ENCODE results near the gene CBLL1.

CBLL1 gene

DNA sequence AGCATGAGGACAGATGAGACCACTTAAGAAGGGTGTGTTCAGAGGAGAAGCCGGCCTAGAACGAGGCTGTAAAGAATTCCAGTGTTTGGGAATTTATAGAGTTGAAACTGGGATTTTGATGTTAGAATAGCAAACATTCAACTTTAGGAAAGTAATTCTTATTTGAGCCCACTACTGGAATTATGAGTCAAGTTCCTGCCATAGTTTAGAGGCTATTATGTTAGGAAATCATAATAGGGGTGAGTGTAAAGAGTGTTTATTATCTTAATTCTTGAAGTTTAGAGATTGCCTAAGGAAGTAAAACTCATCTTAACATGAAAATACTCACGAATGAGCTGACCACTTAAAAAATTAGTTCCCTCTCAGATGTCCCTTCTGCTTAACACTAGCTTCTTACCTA is 2.1 kb downstream of the CBLL1 start:
- no peak for DNase-seq

DNA sequence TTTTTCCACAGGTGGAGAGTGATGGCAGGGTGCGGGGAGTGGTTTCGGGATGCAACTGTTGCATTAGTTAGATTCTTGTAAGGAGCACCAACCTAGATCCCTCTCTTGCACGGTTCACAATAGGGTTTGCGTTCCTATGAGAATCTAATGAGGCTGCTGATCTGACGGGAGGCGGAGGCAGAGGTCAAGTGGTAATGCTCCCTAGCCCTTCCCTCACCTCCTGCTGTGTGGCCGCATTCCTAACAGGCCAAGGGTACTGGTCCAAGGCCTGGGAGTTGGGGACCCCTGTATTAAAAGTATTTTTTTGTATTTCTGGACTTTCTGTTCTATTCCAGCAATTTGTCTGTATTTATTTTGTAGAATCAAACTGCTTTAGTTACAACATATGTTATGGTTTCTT is 7.2 kb downstream of the CBLL1 start:
- no peak for DNase-seq

DNA sequence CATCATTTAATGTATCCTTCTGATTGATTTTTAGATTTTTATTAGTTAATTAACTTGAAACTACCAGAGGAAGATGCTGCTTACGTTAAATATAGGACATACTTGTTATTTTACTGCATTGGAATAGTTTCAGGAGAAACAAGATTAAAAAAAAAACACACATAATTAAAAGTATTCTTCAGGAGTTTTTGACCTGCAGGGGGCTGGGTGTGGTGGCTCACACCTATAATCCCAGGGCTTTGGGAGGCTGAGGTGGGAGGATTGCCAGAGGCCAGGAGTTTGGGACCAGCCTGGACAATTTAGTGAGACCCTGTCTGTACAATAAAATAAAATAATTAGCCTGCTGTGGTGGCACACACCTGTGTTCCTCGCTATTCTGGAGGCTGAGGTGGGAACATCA is 10.7 kb downstream of the CBLL1 start:
- DNase-seq = no peak

DNA sequence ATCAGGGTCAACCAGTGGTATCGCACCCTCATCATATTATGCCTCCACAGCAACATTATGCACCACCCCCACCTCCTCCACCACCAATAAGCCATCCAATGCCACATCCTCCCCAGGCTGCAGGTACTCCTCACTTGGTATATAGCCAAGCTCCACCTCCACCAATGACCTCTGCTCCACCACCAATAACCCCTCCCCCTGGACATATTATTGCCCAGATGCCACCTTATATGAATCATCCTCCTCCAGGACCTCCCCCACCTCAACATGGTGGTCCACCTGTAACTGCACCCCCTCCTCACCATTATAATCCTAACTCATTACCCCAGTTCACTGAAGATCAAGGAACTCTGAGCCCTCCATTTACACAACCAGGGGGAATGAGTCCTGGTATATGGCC is 14.7 kb downstream of the CBLL1 start:
- no peak for DNase-seq

DNA sequence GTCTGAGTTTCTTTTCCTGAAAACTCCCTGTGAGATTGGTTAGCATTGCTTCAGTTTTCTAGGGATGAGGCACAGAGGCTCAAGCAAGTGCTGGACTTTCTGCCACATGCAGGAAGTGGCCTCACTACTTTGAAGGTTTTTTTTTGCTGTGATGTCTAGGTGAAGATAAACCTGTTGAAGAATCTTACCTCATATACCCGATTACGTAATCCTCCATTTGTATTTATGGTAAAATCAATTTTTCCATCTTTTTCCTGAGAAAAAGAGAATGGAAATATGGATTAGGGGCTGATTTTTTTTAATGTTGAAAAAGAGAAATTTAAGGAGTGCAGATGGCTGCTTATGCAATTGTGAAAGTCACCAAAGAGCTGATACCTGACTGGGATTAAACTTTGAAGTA is 23.4 kb downstream of the CBLL1 start:
- no peak for DNase-seq

DNA sequence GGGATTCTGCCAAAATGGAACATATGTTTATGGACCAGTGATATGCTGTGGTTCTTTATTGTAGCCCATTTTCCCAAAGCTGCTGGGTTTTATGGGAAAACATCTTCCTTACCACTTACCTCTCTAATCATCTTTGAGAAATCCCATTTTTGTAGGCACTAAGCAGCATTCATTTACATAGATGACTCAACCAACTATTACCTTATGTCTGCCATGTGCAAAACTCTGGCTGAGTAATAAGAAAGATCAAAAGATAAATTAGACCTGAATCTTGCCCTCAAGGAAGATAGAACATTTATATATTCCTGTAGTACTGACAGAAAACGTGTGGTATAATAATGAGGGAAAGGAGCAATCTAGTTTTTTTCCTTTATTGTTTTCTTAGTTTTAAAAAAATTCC is 24.3 kb downstream of the CBLL1 start:
- no peak for DNase-seq

DNA sequence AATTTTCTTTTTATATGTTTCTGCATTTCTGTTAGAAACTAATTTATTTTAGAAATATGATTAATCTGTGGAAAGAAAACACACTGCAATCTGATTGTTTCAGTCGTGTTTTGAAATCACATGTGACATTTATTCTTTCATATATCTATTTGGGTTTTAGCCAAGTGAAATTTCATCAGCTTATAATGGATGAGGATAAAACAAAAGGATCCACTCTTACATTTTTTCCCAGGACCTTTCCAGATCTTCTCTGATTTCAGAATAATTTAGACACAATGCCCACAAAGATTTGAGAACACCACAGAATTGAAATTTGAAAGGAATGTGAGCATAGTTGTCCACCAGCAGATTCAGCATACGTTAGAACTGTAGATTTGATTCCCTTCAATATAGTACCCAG is 29.1 kb downstream of the CBLL1 start:
- no peak for DNase-seq

DNA sequence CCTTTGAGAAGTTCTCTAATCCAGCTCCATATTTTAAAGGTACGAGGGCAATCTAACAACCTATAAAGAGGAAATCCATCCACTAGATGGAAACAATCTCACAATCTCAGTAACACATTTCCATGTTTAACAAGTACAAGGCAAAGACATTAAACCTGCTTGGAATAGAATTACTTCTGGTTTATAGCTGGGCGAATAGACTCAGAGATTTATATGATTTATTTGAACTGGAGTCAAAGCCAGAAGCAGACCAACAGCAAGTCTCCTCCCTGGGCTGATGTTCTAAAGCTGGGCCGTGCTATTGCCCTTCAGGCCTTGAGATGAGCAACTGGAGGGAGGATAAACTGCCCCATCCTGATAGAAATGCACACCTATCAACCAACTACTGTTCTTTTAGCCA is 33.8 kb downstream of the CBLL1 start:
- no peak for DNase-seq

DNA sequence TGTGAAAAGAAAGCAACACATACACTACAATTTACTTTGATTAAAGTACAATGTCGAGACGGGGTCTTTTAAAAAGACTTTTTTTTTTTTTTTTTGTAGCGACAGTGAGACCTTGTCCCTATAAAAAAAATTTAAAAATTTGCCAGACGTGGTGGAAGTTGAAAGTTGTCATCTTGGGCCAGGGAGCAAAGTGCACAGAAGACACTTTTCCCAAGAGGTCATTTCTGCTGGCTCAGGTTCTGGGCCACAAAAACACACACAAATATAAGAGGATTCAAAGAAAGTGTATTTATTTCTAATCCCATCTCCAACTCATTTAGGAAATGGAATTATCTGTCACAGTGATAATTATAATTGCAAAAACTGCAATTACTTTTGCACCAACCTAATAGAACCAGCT is 34.3 kb downstream of the CBLL1 start:
- DNase-seq = no peak

DNA sequence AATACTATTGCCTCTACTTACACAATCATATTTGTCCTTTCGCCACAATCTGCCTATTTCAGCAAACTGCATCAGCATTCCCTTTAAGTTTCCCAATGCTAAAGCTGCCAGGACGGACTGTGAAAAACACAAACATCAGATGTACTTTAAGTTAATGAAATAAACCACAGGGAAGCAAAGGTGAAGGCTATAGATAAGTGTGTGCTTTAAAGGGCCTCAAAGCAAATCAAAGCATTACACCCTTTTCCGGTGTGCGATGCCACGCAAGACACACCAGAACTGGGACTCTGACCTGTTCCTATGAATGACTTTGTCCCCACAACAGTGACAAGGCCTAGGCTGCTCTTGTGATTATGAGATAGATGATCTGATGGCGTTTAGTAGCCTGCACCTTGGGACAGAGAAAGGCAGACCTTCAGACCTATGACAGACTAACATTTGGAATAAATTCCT is 35.7 kb downstream of the CBLL1 start:
- no peak for DNase-seq

DNA sequence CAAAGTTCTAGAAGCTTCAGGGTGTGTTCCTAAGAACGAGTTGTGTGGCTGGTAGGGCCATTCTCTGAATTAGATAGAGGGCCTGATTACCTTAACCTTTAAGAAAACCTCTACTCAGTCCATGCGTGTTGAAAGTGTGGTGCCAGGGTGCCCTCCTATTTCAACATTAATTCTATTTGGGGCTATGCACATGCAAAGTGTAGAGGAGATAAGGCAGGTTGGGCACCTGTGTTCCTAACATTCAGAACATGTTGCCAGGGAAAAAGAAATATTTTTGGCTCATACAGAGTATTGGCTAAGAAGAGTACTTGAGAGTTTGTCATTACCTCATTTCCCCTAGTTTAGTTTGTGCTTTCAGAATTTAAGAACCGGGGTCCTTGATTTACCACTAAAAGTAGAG is 38.4 kb downstream of the CBLL1 start:
- DNase-seq = no peak

DNA sequence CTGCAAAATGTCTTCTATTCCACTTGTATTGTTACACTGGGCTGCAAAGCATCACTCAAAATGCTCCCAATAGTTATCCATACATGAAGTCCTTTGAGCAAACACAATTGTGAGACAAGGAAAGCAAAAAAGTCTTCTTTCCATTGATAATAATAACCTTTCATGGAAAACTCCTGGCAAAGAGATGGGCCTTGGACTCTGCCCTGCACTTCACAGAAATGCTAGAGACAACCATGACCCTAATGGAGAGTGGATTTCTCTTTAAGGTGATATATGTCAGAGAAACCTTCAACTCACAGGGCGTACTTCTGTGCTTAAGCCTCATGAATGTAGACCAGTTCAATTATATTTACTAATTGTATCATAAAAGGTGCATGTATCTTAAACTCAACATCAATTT is 39.7 kb downstream of the CBLL1 start:
- DNase-seq = no peak

DNA sequence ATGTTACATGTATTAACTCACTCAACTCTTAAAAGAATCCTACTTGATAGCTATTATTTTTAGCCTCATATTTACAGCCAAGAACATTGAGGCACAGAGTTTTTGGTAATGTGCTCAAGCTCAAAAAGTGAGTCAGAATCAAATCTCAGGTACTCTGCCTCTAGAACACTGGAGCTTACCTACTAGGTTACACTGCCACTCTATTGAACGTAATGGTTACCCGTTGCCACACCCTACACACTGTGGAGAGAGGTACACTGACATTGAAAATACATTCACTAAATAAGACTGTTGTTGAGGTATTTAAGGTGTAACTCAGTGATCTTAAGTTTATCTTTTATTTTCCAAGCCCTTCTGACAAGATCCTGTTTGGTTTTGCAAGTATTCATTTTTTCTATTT is 41.2 kb downstream of the CBLL1 start:
- no peak for DNase-seq

DNA sequence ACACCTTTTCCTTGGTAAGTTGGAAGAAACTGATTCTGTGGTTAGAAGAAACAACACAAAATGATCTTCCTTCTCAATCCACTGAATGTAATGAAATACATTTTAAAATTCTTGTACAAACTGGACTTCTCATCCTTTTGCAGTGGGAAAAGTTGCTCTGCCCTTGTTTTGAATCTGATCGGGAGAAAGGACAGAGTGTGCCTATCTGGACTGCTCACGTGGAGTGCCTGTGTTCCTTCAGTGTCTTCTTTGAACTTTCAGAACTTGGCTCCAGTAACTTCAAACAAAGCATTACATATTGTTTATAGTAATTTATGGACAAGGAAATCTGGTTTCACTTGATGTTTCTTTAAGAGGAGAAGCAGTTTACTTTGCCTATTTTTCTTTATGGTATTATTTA is 42.0 kb downstream of the CBLL1 start:
- no peak for DNase-seq

DNA sequence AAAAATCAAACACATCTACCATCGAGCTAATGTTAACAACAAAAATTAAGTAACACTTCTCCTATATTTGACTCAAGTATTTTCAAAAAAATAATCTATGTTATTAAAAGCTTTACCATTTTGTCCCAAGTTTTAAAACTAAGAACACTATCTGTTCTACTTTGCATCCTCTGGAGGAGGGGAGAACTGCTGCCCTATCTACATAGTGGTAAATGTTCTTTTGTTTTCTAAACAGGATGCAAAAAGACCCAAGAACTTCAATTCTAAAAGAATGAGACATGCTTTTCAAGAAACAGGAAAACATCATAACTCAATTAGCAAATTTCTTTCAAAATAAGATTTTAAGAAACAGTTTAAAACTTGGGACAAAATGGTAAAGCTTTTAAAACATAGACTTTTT is 44.3 kb downstream of the CBLL1 start:
- no peak for DNase-seq

DNA sequence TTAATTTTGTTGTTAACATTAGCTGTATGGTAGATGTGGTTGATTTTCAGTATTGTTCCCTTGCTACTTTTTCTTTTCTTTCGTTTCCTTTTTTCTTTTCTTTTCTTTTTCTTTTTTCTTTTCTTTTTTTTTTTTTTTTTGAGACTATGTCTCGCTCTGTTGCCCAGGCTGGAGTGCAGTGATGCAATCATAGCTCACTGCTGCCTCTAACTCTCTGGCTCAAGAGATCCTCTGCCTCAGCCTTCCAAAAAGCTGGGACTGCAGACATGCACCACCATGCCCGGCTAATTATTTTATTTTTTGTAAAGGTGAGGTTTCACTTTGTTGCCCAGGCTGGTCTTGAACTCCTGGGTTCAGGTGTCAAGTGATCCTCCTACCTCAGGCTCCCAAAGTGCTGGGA is 44.7 kb downstream of the CBLL1 start:
- no peak for DNase-seq

DNA sequence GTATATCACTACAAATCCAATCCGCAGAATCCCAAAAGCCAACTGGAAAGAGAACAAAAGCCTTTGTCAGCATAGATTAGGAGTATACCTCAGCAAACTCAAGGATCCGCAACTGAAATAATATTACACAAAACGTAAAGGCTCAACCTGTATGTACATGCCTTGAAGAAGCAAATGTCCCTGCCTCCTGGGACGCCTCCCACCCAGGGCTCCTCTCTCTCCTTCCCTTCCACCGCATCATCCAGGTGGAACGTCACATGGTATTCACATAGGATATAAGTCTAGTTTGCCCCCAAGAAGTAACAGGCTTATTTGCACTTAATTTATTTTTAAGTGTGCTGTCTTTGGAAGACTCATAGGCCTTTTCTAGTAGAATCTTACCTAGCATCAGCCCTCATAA is 45.7 kb downstream of the CBLL1 start:
- DNase-seq = no peak

DNA sequence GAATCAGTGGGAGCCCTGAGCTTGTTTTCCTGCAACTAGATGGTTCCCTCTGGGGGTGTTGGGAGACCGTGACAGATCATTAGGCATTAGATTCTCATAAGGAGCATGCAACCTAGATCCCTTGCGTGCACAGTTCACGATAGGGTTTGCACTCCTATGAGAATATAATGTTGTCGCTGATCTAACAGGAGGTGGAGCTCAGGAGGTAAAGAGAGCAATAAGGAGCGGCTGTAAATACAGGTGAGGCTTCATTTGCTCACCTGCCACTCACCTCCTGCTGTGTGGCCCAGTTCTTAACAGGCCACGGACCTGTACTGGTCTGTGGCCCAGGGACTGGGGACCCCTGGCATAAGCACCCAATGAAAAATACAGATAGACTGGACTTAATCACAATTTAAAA is 48.4 kb downstream of the CBLL1 start:
- DNase-seq = no peak

DNA sequence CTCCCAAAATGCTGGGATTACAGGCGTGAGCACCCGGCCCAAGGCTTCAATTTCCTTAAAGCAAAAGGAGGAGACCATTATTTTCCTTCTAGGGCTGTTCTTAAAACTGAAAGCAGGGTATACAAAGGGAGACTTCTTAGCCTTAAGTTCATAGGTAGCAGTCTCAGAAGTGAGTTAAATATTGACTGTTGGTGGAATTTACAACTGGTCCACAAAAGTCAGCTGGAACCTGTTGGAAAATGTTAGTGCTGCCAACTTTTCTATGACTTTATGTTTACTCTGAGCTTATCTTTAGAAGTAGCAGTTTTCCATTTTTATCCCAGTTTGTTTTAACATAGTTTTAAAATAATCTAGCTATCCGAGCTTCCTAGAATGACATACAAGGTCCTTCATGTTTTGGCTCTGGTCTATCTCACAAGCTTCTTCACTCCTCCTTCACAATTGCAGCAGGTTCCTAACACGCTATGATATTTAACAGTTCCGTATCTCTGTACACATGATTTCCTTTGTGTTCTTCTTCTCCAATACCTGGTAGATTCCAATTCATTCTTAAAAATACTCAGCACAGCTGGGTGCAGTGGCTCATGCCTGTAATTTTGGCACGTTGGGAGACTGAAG is 55.8 kb downstream of the CBLL1 start:
- DNase-seq = no peak

DNA sequence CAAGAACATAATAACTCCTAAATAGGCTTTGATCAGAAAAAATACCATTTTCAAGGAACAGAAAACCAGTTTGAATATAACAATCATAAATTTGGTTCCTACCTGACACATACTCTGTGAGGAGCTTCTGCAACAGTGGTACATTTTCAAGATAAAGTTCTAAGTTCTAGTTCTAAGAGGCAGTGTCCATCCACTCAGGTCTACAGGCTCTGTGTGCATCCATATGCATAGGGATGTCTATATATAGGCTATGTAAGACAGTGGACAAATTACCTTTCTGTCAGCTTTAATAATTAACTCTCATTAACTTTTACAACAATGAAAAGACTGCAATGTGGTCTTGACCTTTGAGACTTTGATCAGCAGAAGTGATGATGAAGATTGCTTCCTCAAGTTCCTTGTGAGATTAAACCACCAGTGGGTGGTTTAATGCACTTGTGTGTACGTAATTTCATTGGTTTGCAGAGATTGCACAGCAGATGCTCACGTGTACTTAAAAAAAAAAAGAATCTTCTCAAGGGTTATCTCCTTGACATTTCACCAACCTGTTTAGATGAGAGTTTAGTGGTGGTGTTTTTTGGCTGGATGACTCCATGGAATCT is 59.2 kb downstream of the CBLL1 start, which contains the start of gene SLC26A3:
Gene SLC26A3, minus strand, starts transcription at position 215 of the 602 bp plus-strand sequence. CDS start 8,714 bp downstream, outside the sequence.
- DNase-seq = no peak

DNA sequence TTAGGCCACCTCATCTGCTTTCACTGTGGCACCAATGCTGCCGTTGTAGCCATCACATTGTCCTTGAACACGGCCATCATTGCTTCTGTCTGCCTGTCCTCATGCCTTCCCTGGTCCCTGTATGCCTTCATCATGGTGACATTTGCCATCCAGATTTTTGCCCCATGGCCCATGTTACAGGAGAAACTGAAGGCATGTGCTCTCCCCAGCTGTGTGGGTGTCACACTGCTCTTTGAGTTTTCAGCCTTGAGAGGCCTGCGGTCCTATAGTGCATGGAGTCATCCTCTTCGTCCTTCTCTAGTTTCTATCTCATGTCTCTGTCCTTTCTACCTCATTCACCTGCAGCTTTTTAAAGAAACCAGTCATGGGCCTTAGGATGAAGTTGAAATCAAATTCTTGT is 65.2 kb downstream of the CBLL1 start:
- DNase-seq = no peak

DNA sequence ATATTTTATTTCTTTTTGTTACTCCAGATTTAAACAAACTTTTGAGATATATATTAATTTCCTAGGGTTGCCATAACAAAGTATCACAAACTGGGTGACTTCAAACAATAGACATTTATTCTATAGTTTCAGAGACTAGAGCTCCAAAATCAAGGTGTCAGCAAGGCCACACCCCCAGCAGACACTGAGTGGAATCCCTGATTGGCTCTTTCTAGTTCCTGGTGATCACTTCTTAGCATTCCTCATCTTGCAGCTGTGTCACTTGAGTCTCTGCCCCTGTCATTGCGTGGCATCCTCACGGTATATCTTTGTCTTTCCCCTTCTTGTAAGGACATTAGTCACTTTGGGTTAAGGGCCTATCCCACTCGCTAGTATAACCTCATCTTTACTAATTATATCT is 66.7 kb downstream of the CBLL1 start:
- DNase-seq = no peak
